Vein endothelial cell (primary cell): ENCODE data around the gene GABPB2. TPM values are rescaled to one million over a fixed set of nuclear protein-coding genes. Genes with fewer than 3 reads are reported as not detected.

Experiments
- small RNA-seq: library from RNA; depleted of rRNA; stranded (forward); fragments of <200 nt; gene quantifications from one replicate; pipeline ENCODE3, GENCODE V24; 2012
- total RNA-seq: library from RNA; depleted of rRNA; stranded (reverse); fragments of >200 nt; gene quantifications from 2 replicates; pipeline ENCODE4 v1.2.3, GENCODE V29; 2012

GABPB2 gene
- total RNA-seq = 4.6 and 6.8 TPM in 2 replicates

DNA sequence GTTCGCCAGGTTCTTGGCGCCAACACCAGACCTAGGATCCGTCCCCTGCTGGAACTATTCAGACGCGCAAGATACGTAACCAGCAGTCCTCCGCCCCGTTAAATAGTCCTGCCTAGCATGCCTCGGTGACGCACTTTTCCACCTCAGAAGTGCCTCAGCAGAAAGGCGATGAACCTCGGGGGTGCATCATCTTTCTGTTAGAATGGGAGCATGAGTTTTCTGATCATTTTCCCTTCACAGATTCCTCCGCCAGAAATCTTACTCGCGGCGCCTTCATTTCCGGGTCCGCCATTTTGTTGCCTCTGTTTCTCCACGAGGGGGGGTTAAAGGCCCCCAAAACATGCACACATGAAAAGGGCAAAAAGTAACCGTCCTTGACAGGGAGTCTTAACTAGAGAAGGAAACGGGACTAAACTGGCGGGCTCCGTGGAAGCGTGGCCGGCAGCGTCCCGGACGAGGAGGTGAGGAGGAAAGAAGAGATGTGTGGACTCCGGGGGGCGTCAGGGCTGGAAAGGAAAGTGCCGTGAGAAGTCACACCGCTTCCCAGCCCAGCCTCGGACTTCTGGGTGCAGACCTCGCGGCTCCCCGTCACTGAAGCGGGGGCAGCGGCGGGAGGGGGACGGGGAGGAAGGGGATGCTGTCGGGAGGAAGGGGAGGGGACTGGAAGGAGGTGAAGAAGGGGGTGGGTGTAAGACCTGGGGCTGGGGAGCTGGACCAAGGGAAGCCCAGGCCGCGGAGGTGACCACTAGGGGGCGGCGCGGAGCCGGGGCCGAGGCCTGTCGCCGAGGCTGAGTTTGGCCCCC lies at the start of gene GABPB2:
Gene GABPB2, plus strand, starts transcription at position 288 of the 803 bp plus-strand sequence. CDS start 17,429 bp downstream, outside the sequence.

DNA sequence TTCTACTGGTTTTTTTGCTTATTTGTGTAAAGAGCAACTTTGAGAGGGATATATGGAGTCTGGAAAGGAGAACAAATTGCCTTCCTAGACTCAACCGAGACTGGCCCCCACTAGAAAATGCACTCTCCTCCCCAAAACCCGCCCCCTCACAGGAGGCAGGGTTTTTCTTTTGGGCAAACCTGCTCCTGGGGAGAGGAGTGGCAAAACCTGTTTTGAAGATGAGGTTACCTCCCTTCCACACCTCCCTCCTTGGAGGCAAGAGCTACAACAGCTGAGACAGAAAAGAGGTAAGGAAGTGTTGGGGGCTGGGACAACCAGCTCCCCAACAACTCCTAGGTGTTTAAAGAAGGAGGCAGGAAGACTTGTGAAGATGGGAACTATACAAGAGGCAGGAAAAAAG lies 34.2 kb upstream of the GABPB2 start, which contains the start of gene BNIPL:
Gene BNIPL, plus strand, starts transcription at position 231 of the 400 bp plus-strand sequence. Its CDS starts 140 bp downstream, at position 371.

DNA sequence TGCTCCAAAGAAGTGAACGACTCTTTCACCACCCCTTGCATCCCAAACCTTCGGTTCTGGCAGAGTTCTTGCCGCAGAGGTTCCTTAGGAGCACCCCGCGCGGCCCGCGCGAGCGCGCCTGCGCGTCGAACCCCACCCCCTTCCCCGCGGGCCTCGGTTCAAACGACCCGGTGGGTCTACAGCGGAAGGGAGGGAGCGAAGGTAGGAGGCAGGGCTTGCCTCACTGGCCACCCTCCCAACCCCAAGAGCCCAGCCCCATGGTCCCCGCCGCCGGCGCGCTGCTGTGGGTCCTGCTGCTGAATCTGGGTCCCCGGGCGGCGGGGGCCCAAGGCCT lies 23.0 kb upstream of the GABPB2 start, which contains the start of gene C1orf56:
Gene C1orf56, plus strand, starts transcription at position 161 of the 334 bp plus-strand sequence. Its CDS starts 97 bp downstream, at position 258.

DNA sequence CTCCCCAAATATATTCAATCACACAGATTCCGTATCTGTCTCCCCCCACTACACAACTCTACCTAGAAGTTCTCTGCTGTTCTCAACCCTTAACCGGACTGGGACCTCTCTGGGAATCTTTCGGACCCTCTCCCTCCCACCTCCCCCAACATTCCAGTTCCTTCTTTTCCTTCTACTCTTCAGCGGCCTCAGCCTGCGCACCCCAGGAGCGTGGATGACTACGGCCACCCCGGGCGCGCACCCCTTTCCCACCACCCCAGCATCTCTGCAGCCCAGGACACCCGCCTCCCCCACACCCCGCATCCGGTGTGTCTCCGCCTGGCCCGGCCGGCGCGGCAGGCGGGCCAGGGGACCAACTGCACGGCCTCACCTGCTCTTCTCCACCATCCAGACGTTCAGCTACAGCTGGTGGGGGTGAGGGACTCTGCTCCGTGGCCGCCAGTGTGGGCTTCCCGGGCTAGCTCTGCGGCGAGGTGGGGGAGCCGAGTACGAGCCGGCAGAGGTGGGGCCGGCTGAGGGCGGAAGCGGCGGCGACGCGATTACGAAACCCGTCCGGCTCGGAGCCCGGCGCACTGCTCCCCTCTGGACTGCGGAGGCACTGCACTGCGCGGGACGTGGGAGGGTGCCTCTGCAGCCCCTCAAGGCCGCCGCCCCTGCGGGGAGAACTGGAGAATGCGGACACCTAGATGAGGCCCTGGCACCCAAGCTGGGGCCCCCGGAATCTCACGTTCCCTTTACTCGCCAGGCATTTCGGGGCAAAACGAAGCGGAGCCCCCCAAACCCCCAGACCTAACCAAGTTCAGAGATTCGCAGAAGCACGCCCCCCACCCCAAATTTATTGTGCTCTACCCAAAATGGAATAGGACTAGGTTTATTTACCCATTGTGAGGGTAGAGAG lies 11.2 kb upstream of the GABPB2 start, which contains the start of gene CDC42SE1:
Gene CDC42SE1, minus strand, starts transcription at position 514 of the 898 bp plus-strand sequence. CDS start 3,892 bp downstream, outside the sequence.

DNA sequence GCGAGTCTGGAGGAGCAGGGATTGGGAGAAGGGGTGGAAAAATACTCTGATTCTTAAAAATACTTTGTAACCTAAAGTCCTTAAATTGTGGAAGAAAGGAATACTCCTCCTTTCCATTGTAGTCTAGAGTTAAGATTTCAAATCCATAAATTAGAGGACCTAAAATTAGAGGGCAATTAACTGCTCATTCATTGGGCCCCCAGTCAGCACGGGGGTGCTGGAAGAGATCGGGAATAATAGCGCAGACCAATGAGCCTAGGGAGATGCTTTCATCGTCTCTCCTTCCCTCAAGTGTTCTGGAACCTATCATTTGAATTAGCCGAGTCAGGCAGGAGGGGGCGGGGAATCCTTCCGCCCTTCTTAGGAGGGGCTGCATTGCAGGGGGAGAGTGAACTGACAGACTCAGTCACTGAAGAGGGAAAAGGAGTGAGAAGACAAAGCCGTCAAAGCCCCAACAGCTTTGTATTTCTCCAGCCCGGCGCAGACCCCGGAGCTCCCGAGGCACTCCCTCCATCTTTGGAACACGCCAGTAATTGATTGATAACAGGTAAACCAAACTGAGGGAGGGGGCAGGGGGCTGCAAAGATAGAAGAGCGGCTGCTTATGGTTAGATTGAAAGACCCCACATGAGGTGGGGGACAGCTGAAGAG lies 10.4 kb upstream of the GABPB2 start, which contains the start of gene MLLT11:
Gene MLLT11, plus strand, starts transcription at position 391 of the 650 bp plus-strand sequence. CDS start 6,828 bp downstream, outside the sequence.

DNA sequence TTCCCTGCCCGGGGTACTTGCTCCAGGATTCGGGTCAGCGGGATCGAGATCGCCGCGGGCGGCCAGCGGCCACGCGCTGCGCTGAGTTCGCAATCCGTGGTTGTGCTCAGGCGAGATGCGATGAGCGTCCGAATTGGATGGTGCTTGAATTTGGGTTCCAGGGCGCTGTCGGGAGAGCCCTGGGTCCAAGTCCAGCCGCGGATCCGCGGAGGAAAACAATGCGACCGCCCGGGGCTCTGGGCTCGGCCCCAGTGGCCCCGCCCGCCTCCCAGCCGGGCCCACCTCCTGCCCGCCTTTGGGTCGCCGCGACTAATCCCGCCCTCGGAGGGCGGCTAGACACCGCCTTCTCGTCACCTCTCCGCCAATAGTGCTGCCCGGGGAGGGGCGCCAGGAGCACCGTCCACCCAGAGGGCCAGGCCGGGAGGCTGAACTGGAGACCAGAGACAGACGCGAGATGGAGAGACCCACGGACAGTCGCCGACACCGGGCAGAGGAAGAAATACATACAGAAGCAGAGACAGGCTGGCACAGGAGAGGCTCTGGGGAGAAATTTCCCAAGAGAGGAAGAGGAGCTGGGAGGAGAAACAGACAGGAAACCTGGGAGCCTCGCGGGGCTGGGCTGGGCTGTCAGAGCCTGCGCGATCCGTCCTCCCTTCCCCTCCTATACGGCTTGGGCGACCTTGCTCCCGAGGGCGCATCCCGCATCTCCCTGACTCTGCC lies 76.0 kb downstream of the GABPB2 start, which contains the start of gene SEMA6C:
Gene SEMA6C, minus strand, starts transcription at position 220 of the 720 bp plus-strand sequence. CDS start 4,010 bp downstream, outside the sequence.

DNA sequence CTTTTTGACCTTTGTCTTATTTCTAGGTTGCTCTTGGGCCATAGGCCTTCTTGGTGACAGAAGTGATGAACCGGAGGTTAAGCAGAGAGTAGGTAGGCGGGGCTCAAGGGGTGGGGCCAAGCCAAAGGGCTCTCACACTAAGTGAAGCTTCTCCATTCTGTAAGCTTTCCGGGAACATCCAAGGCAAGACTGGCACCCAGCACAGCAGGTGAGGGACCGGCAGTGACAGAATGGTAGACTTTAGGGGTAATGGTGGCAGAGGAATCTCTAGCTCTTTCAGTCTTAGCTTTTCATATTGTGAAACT lies 85.9 kb downstream of the GABPB2 start, which contains the start of gene TNFAIP8L2:
Gene TNFAIP8L2, plus strand, starts transcription at position 135 of the 305 bp plus-strand sequence. CDS start 2,049 bp downstream, outside the sequence.

DNA sequence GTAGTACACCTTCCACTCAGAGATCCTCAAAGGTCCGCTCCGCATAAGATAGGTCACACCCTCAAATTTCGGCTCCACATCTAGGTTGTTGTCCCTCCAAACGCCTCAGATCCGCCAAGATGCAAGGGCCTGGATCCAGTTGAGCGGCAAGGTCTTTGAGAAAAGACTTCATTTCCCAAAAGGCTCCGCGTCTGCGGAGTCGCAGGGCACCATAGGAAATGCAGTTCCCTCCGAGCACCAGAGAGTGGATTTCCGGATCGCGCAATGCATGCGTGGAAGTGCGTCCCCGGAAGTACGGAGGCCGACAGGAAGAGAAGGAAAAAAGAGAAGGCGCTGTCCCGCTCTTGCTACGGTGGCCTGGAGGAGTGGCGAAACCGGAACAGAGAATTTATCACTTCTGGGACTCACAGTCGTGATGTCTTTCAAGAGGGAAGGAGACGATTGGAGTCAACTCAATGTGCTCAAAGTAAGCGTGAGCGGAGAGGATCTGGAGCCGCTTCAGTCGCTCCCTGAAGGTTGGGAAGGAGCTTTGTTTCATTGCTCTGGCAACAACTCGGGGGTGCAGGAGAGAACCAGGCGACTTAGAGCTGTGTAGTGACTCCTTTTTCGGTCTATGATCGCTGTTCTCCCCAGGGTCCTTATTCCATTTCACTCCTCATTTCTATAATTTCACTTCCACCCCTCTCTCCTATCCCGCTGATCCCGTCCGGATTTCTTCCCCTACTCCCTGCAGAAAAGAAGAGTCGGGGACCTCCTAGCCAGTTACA lies 95.4 kb downstream of the GABPB2 start, which contains the start of the genes LYSMD1 and SCNM1:
Gene LYSMD1, minus strand, starts transcription at position 165 of the 767 bp plus-strand sequence. CDS start 644 bp downstream, outside the sequence.
Gene SCNM1, plus strand, starts transcription at position 407 of the 767 bp plus-strand sequence. Its CDS starts 9 bp downstream, at position 416.

Small RNA genes lying within 50 kb of the gene (small RNA-seq; reads per million reads assigned to genes)
- 0.27 reads per million, percentile 4 among the genes with 10 or more reads in this experiment for gene RNU6-884P

Other genes starting within 250 kb of the GABPB2 start
- gene ARNT, start 194.2 kb upstream of the GABPB2 start, total RNA-seq = 30.1 and 38.2 TPM in 2 replicates
- not detected in 2 replicates for gene CTXND2, start 183.6 kb upstream of the GABPB2 start, total RNA-seq
- gene SETDB1, start 144.4 kb upstream of the GABPB2 start, total RNA-seq = 44.4 and 45.6 TPM in 2 replicates
- gene CERS2, start 95.9 kb upstream of the GABPB2 start, total RNA-seq = 129 and 138 TPM in 2 replicates
- not detected in 2 replicates for gene ANXA9, start 88.5 kb upstream of the GABPB2 start, total RNA-seq
- 13.6 and 15.4 TPM in 2 replicates for gene MINDY1, start 63.9 kb upstream of the GABPB2 start, total RNA-seq
- gene PRUNE1, start 62.3 kb upstream of the GABPB2 start, total RNA-seq = 6.4 and 8.8 TPM in 2 replicates
- not detected in 2 replicates for gene BNIPL, start 34.2 kb upstream of the GABPB2 start, total RNA-seq
- 2.5 and 2.6 TPM in 2 replicates for gene C1orf56, start 23.0 kb upstream of the GABPB2 start, total RNA-seq
- gene CDC42SE1, start 11.1 kb upstream of the GABPB2 start, total RNA-seq = 73.2 and 88.8 TPM in 2 replicates
- 9.8 and 12.4 TPM in 2 replicates for gene MLLT11, start 10.4 kb upstream of the GABPB2 start, total RNA-seq
- 15.6 and 17.6 TPM in 2 replicates for gene SEMA6C, start 75.9 kb downstream of the GABPB2 start, total RNA-seq
- not detected in 2 replicates for gene TNFAIP8L2, start 85.9 kb downstream of the GABPB2 start, total RNA-seq
- gene LYSMD1, start 95.1 kb downstream of the GABPB2 start, total RNA-seq = 5.2 TPM in 2 replicates
- gene SCNM1, start 95.4 kb downstream of the GABPB2 start, total RNA-seq = 30.4 and 33.4 TPM in 2 replicates
- gene TMOD4, start 105.2 kb downstream of the GABPB2 start, total RNA-seq = not detected in 2 replicates
- 58.5 and 60.7 TPM in 2 replicates for gene VPS72, start 119.4 kb downstream of the GABPB2 start, total RNA-seq
- 57.8 and 58.0 TPM in 2 replicates for gene PIP5K1A, start 127.8 kb downstream of the GABPB2 start, total RNA-seq
- gene PSMD4, start 184.0 kb downstream of the GABPB2 start, total RNA-seq = 132 and 160 TPM in 2 replicates
- gene ZNF687, start 211.5 kb downstream of the GABPB2 start, total RNA-seq = 16.4 and 22.9 TPM in 2 replicates